ENCODE data around the gene TBX2.

TBX2 gene

DNA sequence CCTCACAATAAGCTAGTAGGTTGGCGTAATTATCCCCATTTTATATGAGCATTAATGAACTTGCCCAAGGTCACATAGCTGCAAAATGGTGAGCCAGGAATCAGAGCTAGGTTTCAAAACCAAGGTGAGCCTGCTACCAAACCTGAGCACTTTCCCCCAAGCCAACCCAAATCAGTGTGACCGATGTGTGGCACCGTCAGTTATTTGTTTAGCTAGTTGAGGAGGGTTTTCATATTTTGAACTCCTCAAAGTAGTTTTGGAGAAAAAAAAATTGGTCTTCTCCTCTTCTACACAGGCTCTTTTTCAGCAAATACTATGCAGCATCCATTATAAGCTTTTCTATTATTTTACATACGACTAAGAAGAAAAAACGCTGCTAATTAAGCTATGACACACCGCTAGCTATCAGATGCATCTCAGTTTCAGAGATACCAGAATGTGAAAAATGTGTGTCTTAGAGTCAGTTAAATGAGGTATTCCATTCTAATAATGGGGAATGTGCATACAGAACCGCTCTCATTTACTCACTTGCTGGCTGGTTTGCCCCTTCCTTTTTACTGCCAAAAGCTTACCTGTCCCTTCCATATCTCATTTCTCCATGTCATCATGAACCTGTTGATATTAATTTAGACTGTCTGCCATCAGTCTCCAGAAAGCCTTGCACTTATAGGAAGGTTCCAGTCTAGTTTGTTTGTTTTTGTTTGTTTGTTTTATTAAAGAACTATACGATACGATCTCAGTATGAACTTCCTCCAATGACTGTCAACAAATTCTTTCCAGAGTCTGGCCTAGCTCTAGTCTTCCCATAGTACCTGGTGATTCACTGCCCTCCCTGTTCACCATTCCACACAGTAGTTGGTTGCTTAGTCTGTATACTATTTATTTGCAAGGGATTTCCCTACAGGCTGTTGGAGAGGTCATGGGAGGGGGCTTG is 50.3 kb downstream of the TBX2 start:
- Histone ChIP-seq H3K9ac (ENCODE audit: low read length) (no peak overlapping the region), H3K27me3 (ENCODE audit: control insufficient read depth in 1 of 2, insufficient read depth in 2 of 2, low read length in 2 of 2) (peaks cover 43 to 73% of the 10 kb centered on the region in 2 donors), H3K4me3 (ENCODE audit: low read depth in 1 of 2, low read length in 2 of 2) (no peak overlapping the region), H3K4me1 (ENCODE audit: insufficient read depth, low read length) (peaks cover 12% of the 10 kb centered on the region), H3K9me3 (ENCODE audit: low read length) (no peaks in the 10 kb centered on the region), H3K36me3 (ENCODE audit: insufficient read depth, low read length) (no peaks in the 10 kb centered on the region), H3K27ac (ENCODE audit: low read depth, low read length) (no peak overlapping the region)

GRCh38 chr17:61450641-61451537 is 51.2 kb downstream of the TBX2 start:
- peaks cover 12% of the 10 kb centered on the region for H3K4me1 ChIP-seq (ENCODE audit: insufficient read depth, low read length)
- no peak overlapping the region for H3K4me3 ChIP-seq (ENCODE audit: low read depth in 1 of 2, low read length in 2 of 2)
- peaks cover 51 to 82% of the 10 kb centered on the region in 2 donors for H3K27me3 ChIP-seq (ENCODE audit: control insufficient read depth in 1 of 2, insufficient read depth in 2 of 2, low read length in 2 of 2)
- H3K9ac ChIP-seq (ENCODE audit: low read length) = no peak overlapping the region
- H3K27ac ChIP-seq (ENCODE audit: low read depth, low read length) = no peak overlapping the region
- no peaks in the 10 kb centered on the region for H3K36me3 ChIP-seq (ENCODE audit: insufficient read depth, low read length)
- no peaks in the 10 kb centered on the region for H3K9me3 ChIP-seq (ENCODE audit: low read length)

- H3K4me3 ChIP-seq (ENCODE audit: low read depth in 1 of 2, low read length in 2 of 2) = no peak overlapping the region
- no peak overlapping the region for H3K27ac ChIP-seq (ENCODE audit: low read depth, low read length)
Measured at GRCh38 chr17:61451538-61452300, 52.1 kb downstream of the TBX2 start.

GRCh38 chr17:61452301-61453290 is 53.0 kb downstream of the TBX2 start, which contains the start of gene TBX4:
Gene TBX4 (plus strand): TSS chr17:61452422. CDS start chr17:61456491, 4,069 bp downstream.
- H3K27me3 ChIP-seq (ENCODE audit: control insufficient read depth in 1 of 2, insufficient read depth in 2 of 2, low read length in 2 of 2) = peaks cover 66 to 92% of the 10 kb centered on the region in 2 donors
- H3K9ac ChIP-seq (ENCODE audit: low read length) = no peak within 1 kb of the TSS
- peaks cover 12% of the 10 kb centered on the region for H3K4me1 ChIP-seq (ENCODE audit: insufficient read depth, low read length)
- no peak within 1 kb of the TSS for H3K27ac ChIP-seq (ENCODE audit: low read depth, low read length)
- H3K9me3 ChIP-seq (ENCODE audit: low read length) = no peaks in the 10 kb centered on the region
- no peaks in the 10 kb centered on the region for H3K36me3 ChIP-seq (ENCODE audit: insufficient read depth, low read length)
- peak within 1 kb of the TSS in 1 of 2 donors; percentile 16 for H3K4me3 ChIP-seq (ENCODE audit: low read depth in 1 of 2, low read length in 2 of 2)

More at GRCh38 chr17:61451538-61452300, 52.1 kb downstream of the TBX2 start:
- peaks cover 58 to 90% of the 10 kb centered on the region in 2 donors for H3K27me3 ChIP-seq (ENCODE audit: control insufficient read depth in 1 of 2, insufficient read depth in 2 of 2, low read length in 2 of 2)
- H3K36me3 ChIP-seq (ENCODE audit: insufficient read depth, low read length) = no peaks in the 10 kb centered on the region
- H3K9ac ChIP-seq (ENCODE audit: low read length) = no peak overlapping the region
- H3K9me3 ChIP-seq (ENCODE audit: low read length) = no peaks in the 10 kb centered on the region
- peaks cover 12% of the 10 kb centered on the region for H3K4me1 ChIP-seq (ENCODE audit: insufficient read depth, low read length)

- Histone ChIP-seq H3K4me1 (ENCODE audit: insufficient read depth, low read length) (peaks cover 12% of the 10 kb centered on the region), H3K36me3 (ENCODE audit: insufficient read depth, low read length) (no peaks in the 10 kb centered on the region), H3K4me3 (ENCODE audit: low read depth in 1 of 2, low read length in 2 of 2) (no peak overlapping the region), H3K9me3 (ENCODE audit: low read length) (no peaks in the 10 kb centered on the region), H3K27ac (ENCODE audit: low read depth, low read length) (no peak overlapping the region), H3K27me3 (ENCODE audit: control insufficient read depth in 1 of 2, insufficient read depth in 2 of 2, low read length in 2 of 2) (peaks cover 69 to 97% of the 10 kb centered on the region in 2 donors), H3K9ac (ENCODE audit: low read length) (no peak overlapping the region)
Measured at GRCh38 chr17:61453566-61454380, 54.1 kb downstream of the TBX2 start.

GRCh38 chr17:61454381-61455323 is 55.0 kb downstream of the TBX2 start:
- H3K9ac ChIP-seq (ENCODE audit: low read length) = no peak overlapping the region

DNA sequence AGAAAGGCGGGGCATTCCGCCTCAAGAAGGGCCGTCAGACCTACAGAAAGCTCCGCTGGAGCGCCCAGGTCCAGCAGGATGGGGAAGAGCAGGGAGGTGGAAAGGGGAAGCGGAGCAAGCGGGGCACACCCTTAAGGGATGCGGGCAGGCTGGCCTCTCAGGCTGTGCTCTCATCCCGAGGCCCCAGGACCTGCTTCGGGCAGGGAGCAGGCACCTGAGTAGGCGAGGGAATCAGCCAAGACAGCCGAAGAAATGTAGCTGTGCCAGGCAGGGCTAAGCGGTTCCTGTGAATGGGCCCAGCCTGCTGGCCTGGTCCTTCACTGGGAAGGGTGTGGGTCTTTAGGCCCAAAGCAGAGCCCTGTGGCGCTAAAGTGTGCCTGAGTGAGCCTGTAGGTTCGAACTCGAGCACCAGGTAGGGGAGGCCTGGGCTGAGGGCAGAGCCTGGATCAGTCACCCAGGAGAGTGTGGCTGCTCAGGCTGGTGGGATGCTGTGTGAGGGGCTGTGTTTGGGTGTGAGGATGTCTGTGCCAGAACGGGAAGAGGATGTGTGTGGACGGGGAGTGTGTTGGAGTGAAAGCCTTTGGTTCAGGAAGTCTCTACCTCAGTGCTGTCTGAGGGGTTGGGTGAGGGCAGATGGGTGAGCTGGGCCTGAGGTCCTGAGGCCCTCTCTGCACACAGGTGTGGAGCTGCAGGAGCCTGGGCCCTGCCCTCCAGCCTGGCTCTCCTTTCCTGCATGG is 55.8 kb downstream of the TBX2 start:
- Histone ChIP-seq H3K27me3 (ENCODE audit: control insufficient read depth in 1 of 2, insufficient read depth in 2 of 2, low read length in 2 of 2) (peaks cover 77 to 97% of the 10 kb centered on the region in 2 donors), H3K9me3 (ENCODE audit: low read length) (no peaks in the 10 kb centered on the region), H3K4me3 (ENCODE audit: low read depth in 1 of 2, low read length in 2 of 2) (no peak overlapping the region), H3K4me1 (ENCODE audit: insufficient read depth, low read length) (peaks cover 12% of the 10 kb centered on the region), H3K36me3 (ENCODE audit: insufficient read depth, low read length) (no peaks in the 10 kb centered on the region), H3K27ac (ENCODE audit: low read depth, low read length) (no peak overlapping the region), H3K9ac (ENCODE audit: low read length) (no peak overlapping the region)

More at GRCh38 chr17:61454381-61455323, 55.0 kb downstream of the TBX2 start:
- Histone ChIP-seq H3K4me3 (ENCODE audit: low read depth in 1 of 2, low read length in 2 of 2) (no peak overlapping the region), H3K9me3 (ENCODE audit: low read length) (no peaks in the 10 kb centered on the region), H3K27me3 (ENCODE audit: control insufficient read depth in 1 of 2, insufficient read depth in 2 of 2, low read length in 2 of 2) (peaks cover 77 to 98% of the 10 kb centered on the region in 2 donors), H3K4me1 (ENCODE audit: insufficient read depth, low read length) (peaks cover 12% of the 10 kb centered on the region), H3K27ac (ENCODE audit: low read depth, low read length) (no peak overlapping the region), H3K36me3 (ENCODE audit: insufficient read depth, low read length) (no peaks in the 10 kb centered on the region)

DNA sequence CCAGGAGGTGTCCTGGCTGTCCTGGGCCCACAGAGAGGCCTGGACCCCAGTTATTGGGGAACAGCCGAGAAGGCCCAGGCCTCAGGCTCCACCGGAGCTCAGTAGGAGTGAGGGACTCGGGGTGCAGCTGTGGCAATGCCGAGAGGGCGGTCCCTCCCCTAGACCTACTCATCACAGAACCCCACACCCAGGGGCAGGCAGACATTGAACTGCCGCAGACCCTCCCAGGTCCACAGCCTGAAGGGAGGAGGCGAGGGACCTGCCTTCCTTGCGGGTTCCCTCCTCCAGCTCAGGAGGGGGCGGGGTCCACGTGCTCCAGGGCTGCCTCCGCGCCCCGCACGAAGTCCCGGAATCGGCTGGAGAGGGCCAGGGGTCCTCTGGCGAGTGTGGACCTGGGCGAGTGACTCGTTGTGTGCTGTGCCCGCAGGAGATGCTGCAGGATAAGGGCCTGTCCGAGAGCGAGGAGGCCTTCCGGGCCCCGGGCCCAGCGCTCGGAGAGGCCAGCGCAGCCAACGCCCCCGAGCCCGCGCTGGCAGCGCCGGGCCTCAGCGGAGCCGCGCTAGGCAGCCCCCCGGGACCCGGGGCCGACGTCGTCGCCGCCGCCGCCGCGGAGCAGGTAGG is 56.5 kb downstream of the TBX2 start:
- H3K27ac ChIP-seq (ENCODE audit: low read depth, low read length) = no peak overlapping the region
- no peak overlapping the region for H3K9ac ChIP-seq (ENCODE audit: low read length)
- no peaks in the 10 kb centered on the region for H3K36me3 ChIP-seq (ENCODE audit: insufficient read depth, low read length)
- H3K4me3 ChIP-seq (ENCODE audit: low read depth in 1 of 2, low read length in 2 of 2) = no peak overlapping the region
- H3K27me3 ChIP-seq (ENCODE audit: control insufficient read depth in 1 of 2, insufficient read depth in 2 of 2, low read length in 2 of 2) = peaks cover 75 to 97% of the 10 kb centered on the region in 2 donors
- peaks cover 12% of the 10 kb centered on the region for H3K4me1 ChIP-seq (ENCODE audit: insufficient read depth, low read length)
- no peaks in the 10 kb centered on the region for H3K9me3 ChIP-seq (ENCODE audit: low read length)

Measured in muscle layer of colon (tissue), 2 donors.